Measurements from ENCODE around the gene TEN1. TPM values are rescaled to one million over a fixed set of nuclear protein-coding genes. Genes with fewer than 3 reads are reported as not detected.

Gene TEN1, protein sequence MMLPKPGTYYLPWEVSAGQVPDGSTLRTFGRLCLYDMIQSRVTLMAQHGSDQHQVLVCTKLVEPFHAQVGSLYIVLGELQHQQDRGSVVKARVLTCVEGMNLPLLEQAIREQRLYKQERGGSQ
- total RNA-seq (2021): 19.3 and 19.9 TPM in 2 replicates
- long read RNA-seq, transcript TEN1-201 (4 exons, 994 nt): major isoform, 30 of 31 reads
- long read RNA-seq, partial matches to known transcripts: 0 of 31 reads
- long read RNA-seq, other reads (novel, unspliced or antisense): 1 of 31 reads

DNA sequence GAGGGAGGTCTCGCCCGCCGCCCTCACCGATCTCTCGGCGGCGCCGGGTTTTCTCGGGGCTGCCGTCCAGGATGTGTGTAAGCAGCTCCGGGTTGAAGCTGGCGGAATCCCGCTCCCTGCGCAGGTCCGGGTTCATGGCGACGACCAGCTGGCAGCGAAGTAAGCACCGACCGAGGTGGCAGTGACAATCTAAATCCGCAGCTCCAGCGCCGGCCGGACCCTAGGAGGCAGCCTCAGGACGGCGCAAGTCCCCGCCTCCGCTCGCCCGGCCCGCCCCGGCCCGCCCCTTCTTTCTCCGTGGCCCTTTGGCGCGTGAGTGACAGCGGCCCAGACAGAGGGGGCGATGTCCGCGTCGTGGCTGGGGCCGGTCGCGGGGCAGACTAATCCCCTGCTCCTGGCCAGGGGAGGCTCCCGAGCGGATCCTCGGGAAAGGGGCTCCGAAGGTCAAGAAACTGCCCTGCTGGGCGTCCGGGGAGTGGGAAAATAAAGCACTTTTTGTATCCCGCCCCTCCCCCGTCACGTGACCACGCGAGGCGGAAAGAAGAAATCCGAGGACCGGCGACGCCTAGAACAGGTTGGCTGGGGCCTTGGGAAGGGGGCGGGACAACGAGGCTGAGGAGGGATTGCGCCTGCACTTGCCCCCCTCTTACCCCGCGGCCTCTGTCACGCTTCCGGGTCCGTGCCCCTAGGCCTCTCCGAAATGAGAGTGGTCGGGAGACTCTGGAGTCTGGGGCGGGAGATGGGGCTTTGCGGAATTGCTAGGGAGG is at the start of gene TEN1, which contains the start of gene ACOX1:
TEN1 (plus strand) TSS at position 303 of the 767 bp plus-strand sequence. CDS start 6,953 bp downstream, outside the sequence.
ACOX1 (minus strand) TSS at position 229 of the 767 bp plus-strand sequence; CDS start at position 136, 93 bp downstream.
- H3K4me1 Mint-ChIP-seq: peaks cover 52 to 57% of the 10 kb centered on the region in 2 experiments
- no CpG with 5 or more reads among the region's 72 CpGs for WGBS (ENCODE audit: extremely low coverage, insufficient read length, low lambda C conversion rate)

More for the DNA sequence above, at the start of gene TEN1, which contains the start of gene ACOX1:
- Histone ChIP-seq H3K9ac (ENCODE audit: extremely low read depth, insufficient read length, low read length) (peak within 1 kb of the TSS; percentile 79), H3K79me2 (ENCODE audit: insufficient read depth, low read length) (no peaks in the 10 kb centered on the region), H3K27ac (ENCODE audit: insufficient read length, low read depth, low read length) (peak within 1 kb of the TSS; percentile 80), H3K4me2 (ENCODE audit: insufficient read depth, insufficient read length, low read length) (peak within 1 kb of the TSS; percentile 93), H3K23ac (ENCODE audit: insufficient read length, low read depth, low read length) (no peak within 1 kb of the TSS), H2BK15ac (ENCODE audit: low read depth, low read length) (no peak within 1 kb of the TSS), H2AFZ (ENCODE audit: low read length) (no peak within 1 kb of the TSS), H3K23me2 (ENCODE audit: insufficient read length, low read depth, low read length, poor library complexity, severe bottlenecking) (peaks cover 11% of the 10 kb centered on the region), H3K79me1 (ENCODE audit: insufficient read depth, low read depth, low read length, poor library complexity, severe bottlenecking) (no peaks in the 10 kb centered on the region), H3K27me3 (ENCODE audit: insufficient read depth, low read length) (no peaks in the 10 kb centered on the region), H4K20me1 (ENCODE audit: control insufficient read depth, insufficient read depth, insufficient read length) (no peaks in the 10 kb centered on the region), H3K18ac (ENCODE audit: insufficient read length, low read depth, low read length) (peak within 1 kb of the TSS; percentile 91), H3K4me1 (ENCODE audit: insufficient read depth, low read length) (peaks cover 4% of the 10 kb centered on the region; the same call in 1 of the 2 replicates), H3K9me3 (ENCODE audit: control insufficient read depth, low read depth, low read length) (no peaks in the 10 kb centered on the region), H4K5ac (ENCODE audit: insufficient read length, low read depth, low read length) (no peak within 1 kb of the TSS), H2BK120ac (ENCODE audit: low read depth, low read length, poor library complexity, severe bottlenecking) (no peak within 1 kb of the TSS), H4K8ac (replicated peaks; ENCODE audit: insufficient read length, low read depth, low read length) (no peak within 1 kb of the TSS), H3K56ac (ENCODE audit: insufficient read length, low read depth, low read length) (no peak within 1 kb of the TSS), H2BK12ac (ENCODE audit: insufficient read length, low read depth, low read length) (no peak within 1 kb of the TSS), H2BK5ac (ENCODE audit: insufficient read length, low read length) (no peak within 1 kb of the TSS), H2AK5ac (ENCODE audit: insufficient read length, low read length) (no peak within 1 kb of the TSS), H3K4ac (ENCODE audit: low read depth, low read length) (no peak within 1 kb of the TSS; the same call in 1 of the 2 replicates), H2BK20ac (ENCODE audit: low read depth, low read length, poor library complexity, severe bottlenecking) (no peak within 1 kb of the TSS), H3K14ac (ENCODE audit: insufficient read depth, low read length) (peak within 1 kb of the TSS; percentile 91), H4K91ac (ENCODE audit: insufficient read length, low read depth, low read length) (no peak within 1 kb of the TSS), H3T11ph (ENCODE audit: low read length) (no peak within 1 kb of the TSS)
- peaks cover 7 to 20% (median 19%) of the 10 kb centered on the region in 3 experiments; a peak in 6 of 7 replicates for H3K36me3 Mint-ChIP-seq (ENCODE audit: insufficient read depth in 1 of 3, low read depth in 3 of 3)
- no peaks in the 10 kb centered on the region for H3K27me3 Mint-ChIP-seq (ENCODE audit: low read depth)
- no peak; the same call in 2 of the 3 replicates for TF ChIP-seq CTCF (conservative IDR thresholded peaks at IDR 0.05)
- peak; percentile 99 for DNase-seq
- peak within 1 kb of the TSS; percentile 93 to 95 for H3K4me3 Mint-ChIP-seq
- H3K27ac Mint-ChIP-seq: peak within 1 kb of the TSS; percentile 99 to 100 (median 100)
- H3K9me3 Mint-ChIP-seq: no peaks in the 10 kb centered on the region

All from H9 (cell line).